NK-92 treated with Interleukin-12 subunit alpha and Interleukin-12 subunit beta, amount 100 ng/mL, for 24 hours (cell line): ENCODE measurements around the gene RAD51B.

Source experiments
- DNase-seq: peaks from one replicate; lab custom pipeline; 2025; lab: John Stamatoyannopoulos, UW

RAD51B gene

GRCh38 chr14:68234101-68234905 is 414.7 kb downstream of the RAD51B start:
- DNase-seq = no peak

- no peak for DNase-seq
Measured at GRCh38 chr14:68235011-68235410, 415.4 kb downstream of the RAD51B start.

GRCh38 chr14:68236582-68237458 is 417.2 kb downstream of the RAD51B start:
- DNase-seq = no peak

- no peak for DNase-seq
Measured at GRCh38 chr14:68238551-68238950, 419.0 kb downstream of the RAD51B start.

- no peak for DNase-seq
Measured at GRCh38 chr14:68238976-68239375, 419.4 kb downstream of the RAD51B start.

- no peak for DNase-seq
Measured at GRCh38 chr14:68239988-68240771, 420.6 kb downstream of the RAD51B start.

- no peak for DNase-seq
Measured at GRCh38 chr14:68241862-68242487, 422.4 kb downstream of the RAD51B start.

GRCh38 chr14:68243450-68244010 is 424.0 kb downstream of the RAD51B start:
- no peak for DNase-seq

GRCh38 chr14:68244262-68244980 is 424.8 kb downstream of the RAD51B start:
- DNase-seq = no peak

GRCh38 chr14:68245146-68246073 is 425.8 kb downstream of the RAD51B start:
- DNase-seq = no peak

- no peak for DNase-seq
Measured at GRCh38 chr14:68246074-68246785, 426.7 kb downstream of the RAD51B start.

GRCh38 chr14:68246786-68247105 is 427.2 kb downstream of the RAD51B start:
- no peak for DNase-seq

GRCh38 chr14:68247274-68247673 is 427.7 kb downstream of the RAD51B start:
- DNase-seq = no peak

GRCh38 chr14:68247676-68248268 is 428.2 kb downstream of the RAD51B start:
- no peak for DNase-seq

- DNase-seq = no peak
Measured at GRCh38 chr14:68248481-68249255, 429.1 kb downstream of the RAD51B start.

- no peak for DNase-seq
Measured at GRCh38 chr14:68249661-68250451, 430.3 kb downstream of the RAD51B start.
